ENCODE results near the gene ITPRID1.

ITPRID1 gene

DNA sequence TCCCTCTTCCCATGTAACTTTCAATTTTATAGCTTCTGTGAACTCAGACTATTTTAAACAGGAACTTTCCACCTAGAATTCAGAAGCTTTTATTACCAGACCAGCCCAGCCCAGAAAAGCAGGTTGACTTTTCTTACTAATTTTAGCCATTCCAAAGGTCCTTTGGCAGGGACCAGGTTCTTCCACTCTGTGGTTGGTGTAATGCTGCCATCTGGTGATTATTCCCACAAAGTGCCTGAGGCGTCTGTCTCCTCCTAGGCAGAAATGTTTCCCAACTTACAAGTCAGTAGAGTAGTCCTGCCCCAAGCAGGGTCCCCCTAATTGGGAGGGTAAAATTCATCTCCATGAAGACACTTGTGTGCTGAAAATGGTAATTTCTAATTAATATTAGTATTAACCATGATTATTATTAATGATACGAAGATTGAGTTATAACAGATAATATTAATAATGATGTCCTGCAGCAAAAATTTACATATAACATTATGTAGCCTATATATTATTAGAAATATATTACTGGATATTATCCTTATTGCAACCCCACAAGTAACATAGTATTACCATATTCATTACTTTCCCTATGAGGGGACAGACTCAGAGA, 120.1 kb downstream of the ITPRID1 start:
- no peak for DNase-seq (ENCODE audit: low read depth in 2 of 2)

DNA sequence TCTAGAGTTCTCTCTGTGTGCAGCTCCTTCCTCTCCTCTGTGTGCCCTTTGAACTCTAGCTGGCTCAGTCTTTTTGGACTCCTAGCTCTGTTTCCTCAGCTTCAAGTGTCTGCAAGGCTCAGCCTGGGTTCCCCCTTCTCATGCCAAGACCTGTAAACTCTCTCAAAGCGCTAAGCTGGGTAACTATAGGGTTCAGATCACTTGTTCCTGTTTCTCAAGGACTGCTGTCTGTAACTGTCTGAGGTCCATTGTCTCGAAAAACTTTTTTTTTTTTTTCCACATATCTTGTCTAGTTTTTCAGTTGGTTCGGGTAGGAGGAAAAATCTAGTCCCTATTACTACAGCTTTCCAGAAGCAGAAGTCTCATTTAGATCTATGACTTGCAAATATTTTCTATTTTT, 126.5 kb downstream of the ITPRID1 start:
- DNase-seq (ENCODE audit: low read depth in 2 of 2): no peak

DNA sequence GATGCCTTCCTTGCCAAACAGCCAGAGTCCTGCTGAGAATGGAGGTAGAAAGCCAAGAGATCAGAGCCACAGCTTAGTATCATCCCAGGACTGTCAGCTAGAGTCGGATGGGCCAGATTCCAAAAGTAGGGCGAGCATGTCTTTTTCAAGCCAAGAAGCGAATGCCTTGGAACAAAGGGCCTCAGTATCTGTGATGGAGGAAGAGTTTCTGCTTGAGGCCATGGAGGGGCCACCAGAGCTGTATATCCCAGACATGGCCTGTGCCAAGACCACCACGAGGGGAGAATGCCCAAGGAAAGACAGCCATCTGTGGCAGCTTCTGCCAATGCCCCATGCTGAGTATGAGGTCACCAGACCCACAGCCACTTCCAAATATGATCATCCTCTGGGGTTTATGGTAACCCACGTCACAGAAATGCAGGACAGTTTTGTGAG, 128.8 kb downstream of the ITPRID1 start:
- DNase-seq (ENCODE audit: low read depth in 2 of 2): no peak

DNA sequence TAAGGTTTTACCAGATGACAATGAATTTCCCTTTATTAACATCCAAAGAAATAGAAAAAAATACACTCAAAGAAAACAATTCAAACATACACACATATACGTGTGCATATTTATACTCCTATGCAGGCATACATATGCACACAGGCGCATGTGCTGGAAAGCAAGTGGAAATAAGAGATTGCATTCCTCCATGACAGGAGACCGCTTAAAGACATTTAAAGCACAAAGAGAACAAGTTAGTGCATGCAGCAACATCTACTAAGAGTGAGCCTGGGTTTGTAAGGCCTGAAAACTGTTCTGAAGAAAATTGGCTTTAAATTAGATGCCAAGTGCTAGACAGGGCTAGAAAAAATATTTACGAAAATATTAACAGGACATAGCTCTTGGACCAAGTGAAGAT, 133.1 kb downstream of the ITPRID1 start:
- DNase-seq (ENCODE audit: low read depth in 2 of 2): no peak

DNA sequence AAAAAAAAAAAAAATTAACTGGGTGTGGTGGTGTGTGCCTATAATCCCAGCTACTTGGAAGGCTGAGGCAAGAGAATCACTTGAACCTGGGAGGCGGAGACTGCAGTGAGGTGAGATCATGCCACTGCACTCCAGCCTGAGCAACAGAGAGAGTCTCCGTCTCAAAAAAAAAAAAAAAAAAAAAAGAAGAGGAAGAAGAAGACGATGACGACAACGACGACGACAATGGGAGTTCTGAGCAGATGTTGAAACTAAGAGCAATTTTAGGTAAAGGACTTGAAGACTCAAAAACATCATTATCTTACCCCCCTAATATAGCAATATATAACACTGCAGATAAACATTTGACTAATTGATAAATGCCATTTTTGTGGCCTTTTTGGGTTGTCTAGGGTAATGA, 133.6 kb downstream of the ITPRID1 start:
- DNase-seq (ENCODE audit: low read depth in 2 of 2): no peak

DNA sequence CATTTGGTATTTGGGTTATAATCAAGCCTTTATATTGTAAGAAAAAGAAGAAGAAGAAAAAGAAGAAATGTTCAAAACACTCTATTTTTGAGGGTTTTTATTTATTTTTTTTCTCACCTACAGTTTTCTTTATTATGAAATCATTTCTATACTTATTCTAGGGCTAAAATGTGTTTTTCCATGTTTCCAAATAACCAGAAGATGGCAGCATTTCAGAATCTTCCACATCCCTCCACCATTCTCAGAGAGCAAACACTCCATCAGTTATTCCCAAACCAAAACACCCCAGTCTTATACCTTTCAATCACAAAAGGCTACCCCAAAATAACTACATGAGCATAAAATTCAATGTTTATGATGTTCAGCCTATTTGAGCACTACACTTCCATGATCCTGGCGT, 134.4 kb downstream of the ITPRID1 start:
- DNase-seq (ENCODE audit: low read depth in 2 of 2): no peak

DNA sequence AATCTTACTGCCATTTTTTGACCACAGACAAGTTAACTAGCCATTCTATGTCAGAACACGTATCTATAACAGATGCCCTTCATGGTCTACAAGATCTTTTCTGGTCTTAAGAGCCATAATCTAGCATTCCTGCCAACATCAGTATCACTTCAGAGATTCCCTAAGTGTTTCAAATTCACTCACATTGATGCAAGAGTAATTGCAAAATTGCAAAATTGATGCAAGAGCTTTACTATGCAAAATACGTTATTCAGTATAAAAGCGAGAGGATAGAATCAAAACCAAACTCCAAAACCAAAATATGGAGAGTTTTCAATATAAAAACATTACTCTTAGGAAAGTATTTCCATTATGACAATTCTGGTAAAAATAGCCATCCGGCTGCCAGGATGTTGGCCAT, 135.0 kb downstream of the ITPRID1 start:
- DNase-seq (ENCODE audit: low read depth in 2 of 2): no peak

DNA sequence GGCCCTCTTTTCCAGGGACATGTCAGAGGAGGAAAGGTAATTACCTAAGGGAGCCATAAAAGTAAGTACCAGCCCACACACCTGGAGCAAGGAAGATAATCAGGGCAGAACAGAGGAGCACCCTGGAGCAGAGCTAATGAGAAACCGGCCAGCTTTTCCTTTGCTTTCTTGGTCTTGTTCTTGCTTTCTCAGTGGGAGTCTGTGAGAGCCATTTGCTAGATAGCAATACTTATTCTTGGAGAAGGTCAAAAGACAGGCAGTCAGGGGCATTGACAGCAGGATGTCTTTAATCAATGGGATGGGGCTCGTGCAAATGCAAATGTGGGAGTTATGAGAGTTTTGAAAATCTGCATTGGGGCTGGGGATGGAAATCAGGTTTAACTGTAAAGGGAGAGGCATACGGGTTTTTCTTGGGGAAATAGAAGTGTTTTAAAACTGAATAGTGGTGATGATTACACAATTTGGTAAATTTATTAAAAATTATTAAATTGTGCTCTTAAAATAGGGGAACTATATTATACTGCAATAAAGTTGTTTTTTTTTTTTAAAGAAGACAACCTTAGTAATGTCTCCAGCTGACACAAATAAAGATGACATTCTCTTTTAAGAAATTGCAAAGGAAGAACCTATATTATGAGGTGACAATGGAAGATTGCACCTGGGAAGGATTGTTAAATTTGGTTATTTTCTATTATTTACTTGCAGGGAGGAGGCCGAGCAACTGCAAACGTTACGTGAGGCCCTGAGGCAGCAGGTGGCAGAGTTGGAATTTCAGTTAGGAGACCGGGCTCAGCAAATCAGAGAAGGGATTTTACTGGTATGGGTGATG, 137.6 kb downstream of the ITPRID1 start:
- DNase-seq (ENCODE audit: low read depth in 2 of 2): no peak

DNA sequence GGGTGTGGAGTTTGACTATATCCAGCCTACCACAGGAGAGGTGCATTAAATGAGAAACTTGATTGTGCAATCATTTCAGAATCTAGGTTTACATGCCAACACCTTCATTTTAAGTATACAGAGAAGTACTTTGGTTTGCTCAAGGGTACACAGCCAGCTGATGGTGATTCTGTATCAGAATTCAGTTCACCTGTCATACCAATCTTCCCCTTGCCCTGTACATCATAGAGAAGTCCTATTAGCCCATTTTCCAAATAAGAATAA, 138.1 kb downstream of the ITPRID1 start:
- no peak for DNase-seq (ENCODE audit: low read depth in 2 of 2)

DNA sequence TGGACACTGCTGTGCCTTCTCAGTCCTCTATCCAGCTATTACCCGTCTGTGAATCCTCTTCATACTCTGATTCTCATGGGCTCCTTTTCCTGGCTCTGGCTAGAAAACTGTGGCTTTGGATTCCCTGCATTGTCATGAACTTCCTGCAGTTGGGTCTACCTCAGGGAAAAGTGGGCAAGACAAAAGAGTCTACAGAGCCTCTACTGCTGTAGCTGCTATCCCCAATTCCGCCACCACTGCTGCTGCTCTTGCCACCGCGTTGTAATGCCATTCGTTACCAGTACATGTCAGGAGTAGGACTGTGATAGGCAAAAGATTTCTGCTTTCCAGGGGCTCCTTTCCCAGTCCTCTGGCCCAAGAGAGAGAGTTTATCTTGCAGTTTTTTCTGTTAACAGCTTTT, 149.2 kb downstream of the ITPRID1 start:
- no peak for DNase-seq (ENCODE audit: low read depth in 2 of 2)

DNA sequence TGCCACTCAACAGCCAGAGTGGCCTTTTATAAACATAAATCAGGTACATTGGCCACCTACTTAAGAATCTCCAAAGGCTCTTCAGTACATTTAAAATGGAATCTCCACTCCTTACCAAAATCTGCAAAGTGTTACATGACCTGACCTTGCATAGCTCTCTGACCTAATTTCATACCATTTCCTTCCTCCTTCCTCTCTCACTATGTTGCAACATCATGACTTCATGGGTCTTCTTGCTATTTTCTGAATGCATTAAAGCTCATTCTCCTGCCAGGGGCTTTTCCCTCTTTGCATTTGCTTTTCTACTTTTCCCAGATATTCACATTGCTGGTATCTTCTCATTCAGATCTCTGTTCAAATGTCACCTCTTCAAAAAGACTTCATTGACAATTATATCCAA, 151.0 kb downstream of the ITPRID1 start:
- DNase-seq (ENCODE audit: low read depth in 2 of 2): no peak

DNA sequence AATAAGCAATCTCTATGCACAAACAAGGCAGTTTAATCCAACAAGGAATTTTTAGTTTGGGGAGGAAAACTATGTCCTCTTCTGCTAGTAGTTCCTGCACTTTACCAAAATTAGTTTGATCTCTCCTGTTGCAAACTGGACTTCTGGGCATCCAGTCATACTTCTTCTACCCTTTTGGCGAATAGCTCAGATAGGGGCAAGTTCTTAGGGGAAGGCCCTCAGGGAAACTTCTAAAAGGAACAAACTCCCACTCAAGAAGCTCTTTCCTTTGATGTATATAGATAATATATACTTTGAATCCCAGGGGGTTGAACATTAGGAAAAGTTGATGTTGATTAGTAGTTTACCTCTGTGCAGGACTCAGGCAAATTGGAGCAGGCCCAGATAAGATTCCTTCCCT, 151.7 kb downstream of the ITPRID1 start:
- no peak for DNase-seq (ENCODE audit: low read depth in 2 of 2)

DNA sequence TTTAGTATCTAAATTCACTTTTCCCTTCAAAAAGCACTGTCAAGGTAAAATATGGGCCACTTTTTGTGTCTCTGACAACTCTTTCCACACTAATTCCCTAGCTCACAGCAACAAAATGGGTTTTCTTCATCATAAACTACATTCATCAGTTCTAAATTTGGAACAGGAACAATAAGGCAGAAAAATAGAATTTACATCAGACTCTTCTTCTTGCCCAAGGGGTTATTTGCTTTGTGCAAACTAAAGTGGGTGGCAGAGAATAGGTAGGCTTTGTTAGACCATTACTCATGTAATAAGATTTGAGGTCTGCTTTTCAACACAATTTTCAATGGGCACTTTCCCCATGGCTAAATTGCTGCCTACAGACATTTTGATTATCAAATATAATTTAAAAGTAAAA, 155.6 kb downstream of the ITPRID1 start:
- no peak for DNase-seq (ENCODE audit: low read depth in 2 of 2)

DNA sequence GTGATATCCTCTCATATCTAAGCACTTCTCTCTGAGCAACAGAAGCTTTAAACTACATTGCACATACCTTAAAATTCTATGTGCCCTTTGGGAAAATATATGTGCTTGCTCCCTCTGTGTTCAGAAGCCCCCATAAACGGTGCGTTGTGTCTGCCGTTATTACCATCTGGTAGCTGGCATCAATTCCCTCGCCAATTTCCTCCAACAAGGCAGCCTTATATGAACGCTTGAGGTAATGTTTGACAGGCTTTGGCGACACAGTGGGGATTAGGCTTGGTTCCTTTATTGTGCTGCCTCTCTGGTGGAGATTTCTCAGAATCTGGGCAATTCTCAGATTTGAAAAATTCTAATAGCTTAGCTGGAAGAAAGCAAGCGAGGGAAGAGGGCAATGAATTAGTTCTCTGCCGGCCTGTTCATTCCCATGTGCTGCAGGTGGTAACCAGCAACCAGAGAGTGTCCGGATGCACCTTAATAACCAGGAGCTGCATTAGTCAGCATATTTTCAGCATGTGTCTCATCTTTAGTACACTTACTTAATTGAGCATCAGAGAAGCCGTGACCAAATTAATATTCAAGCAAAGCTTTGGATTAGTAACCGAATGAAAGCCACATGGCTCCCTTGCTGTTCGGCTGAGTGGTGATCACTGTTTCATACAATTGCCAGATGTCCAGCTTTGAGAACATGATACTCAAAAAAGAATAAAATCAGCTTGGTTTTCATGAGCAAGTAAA, 165.8 kb downstream of the ITPRID1 start:
- no peak for DNase-seq (ENCODE audit: low read depth in 2 of 2)

DNA sequence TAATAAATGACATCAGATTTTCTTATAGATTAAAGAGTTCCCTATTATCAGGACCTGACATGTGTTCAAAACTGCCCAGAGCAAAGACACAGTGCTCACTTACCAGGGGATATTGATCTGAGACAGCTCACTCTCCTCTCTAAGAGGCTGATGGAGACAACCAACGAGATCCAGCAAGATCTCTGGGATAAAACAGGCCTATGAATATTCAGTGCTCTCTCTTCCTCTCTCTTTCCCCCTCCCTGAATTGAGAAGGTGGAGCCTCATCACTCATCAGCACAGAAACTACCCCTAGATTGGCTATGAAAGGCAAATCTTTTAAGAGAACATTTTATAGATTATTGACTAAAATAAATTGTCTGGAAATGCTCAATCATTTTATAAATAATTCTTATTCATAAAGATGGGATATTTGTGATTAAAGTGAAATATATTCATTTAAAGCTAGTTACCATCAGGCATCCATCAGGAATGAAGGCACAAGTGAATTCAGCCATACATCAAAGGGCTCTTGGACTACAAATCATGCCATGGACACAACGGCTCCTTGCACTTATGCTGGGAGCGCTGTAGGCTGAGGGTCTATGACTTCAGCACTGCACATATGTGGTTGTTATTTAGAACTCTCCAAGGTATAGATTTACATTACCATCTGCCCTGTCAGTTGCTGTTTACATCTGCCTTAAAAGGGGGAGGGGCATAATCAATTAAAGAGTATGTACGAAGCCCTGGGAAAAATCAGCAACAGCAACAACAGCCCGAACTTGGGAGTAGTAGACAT, 169.7 kb downstream of the ITPRID1 start:
- DNase-seq (ENCODE audit: low read depth in 2 of 2): no peak

DNA sequence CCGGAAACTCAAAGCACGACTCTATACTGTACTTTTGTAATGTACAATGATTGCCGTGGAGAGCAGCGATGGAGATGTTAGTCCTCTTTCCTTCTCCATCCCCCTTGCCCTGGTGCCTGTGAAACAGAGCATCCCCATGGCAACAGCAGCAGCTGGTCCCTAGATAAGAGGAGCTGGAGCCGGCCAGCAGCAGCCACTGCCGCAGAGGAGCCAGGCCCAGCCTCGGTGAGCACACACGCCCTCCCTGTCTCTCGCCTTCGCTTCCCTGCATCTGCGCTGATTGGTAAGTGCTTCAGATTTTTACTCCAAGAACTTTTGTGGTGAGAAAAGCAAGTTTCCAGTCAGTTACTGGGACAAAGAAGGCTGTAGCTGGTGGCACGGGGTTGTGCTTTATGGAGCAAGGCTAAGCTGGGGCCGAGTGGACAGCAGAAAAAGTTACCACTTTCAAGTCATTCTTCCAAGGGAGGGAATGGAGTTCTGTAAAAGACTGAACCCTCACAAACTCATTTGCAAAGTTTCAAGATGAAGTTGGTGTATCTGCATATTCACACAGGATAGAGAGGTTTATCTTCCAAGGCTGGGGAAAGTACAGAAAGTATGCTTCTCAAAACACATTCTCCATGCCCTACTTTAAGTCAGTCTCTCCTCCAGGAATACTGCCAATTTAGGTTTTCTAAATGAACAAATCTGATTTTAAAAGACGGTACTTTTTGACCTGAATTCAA, 173.3 kb downstream of the ITPRID1 start, which contains the start of gene PPP1R17:
TSS of gene PPP1R17 (plus strand) at position 192 of the 725 bp plus-strand sequence. CDS start 5,227 bp downstream, outside the sequence.
- no peak for DNase-seq (ENCODE audit: low read depth in 2 of 2)

DNA sequence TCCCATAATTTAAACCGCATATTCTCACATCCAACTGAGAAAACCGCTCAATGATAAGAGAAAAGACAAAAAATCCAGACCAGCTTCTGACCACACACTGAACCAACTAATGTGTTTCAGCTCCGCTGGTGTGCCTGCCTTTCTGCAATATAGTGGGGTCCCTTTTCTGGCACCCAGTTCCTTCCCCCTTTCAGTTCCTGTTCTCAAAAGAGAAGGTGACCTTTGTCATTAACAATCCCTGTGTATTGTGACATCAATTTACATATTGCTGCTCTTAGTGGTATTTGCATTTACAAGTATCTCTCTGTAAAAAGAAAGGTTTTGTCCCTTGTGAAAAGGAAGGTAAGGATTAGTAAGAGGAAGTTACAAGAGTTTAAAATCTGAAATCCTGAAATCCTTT, 174.5 kb downstream of the ITPRID1 start:
- DNase-seq (ENCODE audit: low read depth in 2 of 2): no peak

DNA sequence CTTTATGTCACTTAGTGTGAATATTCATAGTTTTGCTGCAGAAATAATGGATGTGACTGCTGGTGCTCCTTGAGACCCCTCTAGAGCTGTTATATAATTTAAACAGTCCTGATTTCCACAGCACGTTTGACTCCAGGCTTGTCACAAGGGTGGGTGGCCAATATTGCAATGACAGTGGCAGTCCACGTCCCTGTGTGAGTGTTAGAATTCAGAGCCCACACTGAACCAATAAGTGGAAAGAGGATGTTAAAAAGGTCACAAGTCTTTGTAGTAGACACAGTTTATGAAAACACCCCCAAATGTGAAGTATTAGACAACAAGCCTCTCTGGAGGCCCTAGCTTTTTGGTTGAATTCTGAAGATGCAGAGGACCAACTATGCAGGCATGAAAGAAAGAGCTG, 175.1 kb downstream of the ITPRID1 start:
- DNase-seq (ENCODE audit: low read depth in 2 of 2): no peak

DNA sequence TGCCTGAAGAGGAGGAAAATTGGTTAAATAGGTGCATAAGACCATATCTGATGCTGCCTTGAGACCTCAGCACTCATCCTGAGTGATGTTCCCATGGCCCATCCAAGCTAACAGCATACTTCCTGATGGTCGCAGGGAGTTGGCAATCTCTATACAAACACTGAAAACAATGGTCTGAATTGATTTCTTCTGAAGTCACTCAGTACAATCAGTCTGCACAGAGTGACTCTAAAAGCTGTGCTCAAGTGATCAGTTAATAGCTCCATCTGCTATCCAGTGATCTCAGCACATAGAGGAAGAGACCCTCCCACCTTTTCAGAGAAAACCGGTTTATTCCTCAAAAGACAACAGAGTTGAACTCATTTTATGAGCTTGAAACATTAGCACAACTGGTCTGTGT, 177.0 kb downstream of the ITPRID1 start:
- DNase-seq (ENCODE audit: low read depth in 2 of 2): no peak

DNA sequence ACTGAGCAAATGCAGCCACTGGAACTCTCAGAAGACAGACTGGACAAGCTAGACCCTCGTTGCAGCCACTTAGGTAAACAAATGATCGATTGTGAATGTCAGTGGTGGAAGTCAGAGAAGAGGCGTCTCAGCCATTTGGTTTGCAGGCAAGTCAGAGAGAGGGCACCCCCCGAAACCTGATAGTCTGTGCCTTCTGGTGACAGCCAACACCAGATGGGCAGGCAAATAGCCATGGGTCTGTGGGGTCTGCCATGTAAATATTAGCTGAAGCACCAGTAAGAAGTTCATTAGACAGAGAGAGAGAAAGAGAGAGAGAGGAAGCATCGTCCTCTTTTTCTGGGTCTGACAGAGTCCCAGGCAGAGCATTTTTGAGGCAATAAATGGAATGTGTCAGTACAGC, 178.6 kb downstream of the ITPRID1 start:
- no peak for DNase-seq (ENCODE audit: low read depth in 2 of 2)

DNA sequence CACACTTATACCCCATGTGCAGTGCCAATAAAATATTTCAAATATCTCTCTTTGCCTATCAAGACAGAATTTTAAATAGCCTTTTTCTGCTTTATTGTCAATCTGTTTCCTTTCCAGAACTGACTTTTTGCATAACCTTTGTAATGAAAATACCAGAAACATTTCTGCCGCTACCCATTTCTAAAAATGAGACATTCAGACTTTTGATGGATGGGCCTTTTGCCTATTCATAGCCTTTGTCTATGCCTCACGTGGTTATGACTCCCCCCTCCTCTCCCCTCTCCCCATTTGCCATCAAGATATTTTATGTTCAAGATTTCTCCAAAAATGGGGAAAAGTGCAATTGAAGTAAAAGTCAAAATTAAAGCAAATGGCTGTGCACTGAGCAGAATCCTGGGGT, 179.0 kb downstream of the ITPRID1 start:
- no peak for DNase-seq (ENCODE audit: low read depth in 2 of 2)

Measured in stimulated activated CD8-positive, alpha-beta memory T cell treated with anti-CD3 and anti-CD28 coated beads, Interleukin-7, amount 100 ng/mL, for 1 hour (primary cell).